Measurements from ENCODE around the gene COL20A1.
"Not testable (repeated sequence)": the region's sequence is repeated elsewhere in the genome, so short reads cannot be mapped to it uniquely, and the experiment has no call there.

The COL20A1 gene

DNA sequence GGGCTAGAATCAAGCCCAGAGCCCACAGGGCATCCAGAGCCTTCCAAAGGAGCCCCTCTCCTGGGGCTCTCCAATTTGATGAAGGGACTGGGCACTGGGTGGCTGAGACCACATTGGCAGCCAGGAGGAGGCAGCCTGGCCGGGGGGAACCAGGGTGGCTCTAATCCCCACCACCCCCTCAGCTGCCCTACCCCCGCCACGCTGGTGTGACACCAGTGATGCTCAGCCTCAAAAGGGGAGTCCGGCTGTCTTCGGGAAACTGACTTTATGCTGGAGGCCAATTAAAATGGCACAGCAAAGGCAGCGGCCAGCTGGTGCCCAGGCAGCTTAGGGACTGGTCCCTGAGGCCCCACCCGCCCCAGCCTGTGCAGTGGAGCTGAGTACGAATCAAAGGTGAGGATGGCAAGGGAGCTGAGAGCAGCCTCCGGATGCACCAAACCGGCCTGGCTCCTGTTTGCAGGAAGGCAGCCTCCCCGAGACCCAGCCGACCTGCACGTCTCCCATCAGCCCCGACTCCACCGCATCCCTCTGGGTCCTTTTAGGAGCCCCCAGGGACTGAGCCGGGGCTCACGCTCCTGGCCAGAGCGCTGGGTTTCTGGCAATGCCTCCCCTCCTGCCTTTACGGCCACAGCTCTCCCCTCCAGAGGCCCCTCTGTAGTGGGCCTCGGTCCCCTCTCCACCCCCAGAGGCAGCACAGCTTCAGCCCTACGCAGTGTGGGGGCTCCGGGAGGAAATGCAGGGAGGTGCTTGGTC, 39.7 kb downstream of the COL20A1 start:
- no peak for DNase-seq (ENCODE audit: low read depth in 2 of 2)

GRCh38 chr20:63333241-63333836, 40.4 kb downstream of the COL20A1 start:
- no peak for DNase-seq (ENCODE audit: low read depth in 2 of 2)

- DNase-seq (ENCODE audit: low read depth in 2 of 2), result no peak
Measured at GRCh38 chr20:63334356-63334755, 41.4 kb downstream of the COL20A1 start.

- DNase-seq (ENCODE audit: low read depth in 2 of 2), result not testable (repeated sequence)
Measured at GRCh38 chr20:63335060-63335459, 42.1 kb downstream of the COL20A1 start.

- DNase-seq (ENCODE audit: low read depth in 2 of 2), result no peak
Measured at GRCh38 chr20:63335711-63336110, 42.7 kb downstream of the COL20A1 start.

DNA sequence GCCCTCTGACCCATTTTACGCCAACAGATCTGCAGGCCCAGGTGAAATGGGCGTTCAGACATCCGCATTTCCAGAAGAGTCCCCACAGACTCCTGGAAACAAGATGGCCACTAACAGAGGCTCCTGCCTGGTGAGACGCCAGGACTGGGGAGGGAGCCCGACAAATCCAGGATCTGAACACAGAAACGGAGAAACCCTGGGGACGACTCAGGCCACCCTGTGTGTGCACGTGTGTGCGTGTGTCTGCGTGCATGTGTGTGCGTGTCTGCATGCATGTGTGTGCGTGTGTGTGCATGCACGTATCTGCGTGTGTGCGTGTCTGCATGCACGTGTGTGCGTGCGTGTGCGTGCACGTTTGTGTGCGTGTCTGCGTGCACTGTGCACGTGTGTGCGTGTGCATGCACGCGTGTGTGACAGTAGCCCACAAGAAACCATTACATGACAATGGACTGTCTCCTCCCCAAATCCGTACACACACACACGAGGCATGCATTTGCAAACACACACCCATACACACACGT, 43.3 kb downstream of the COL20A1 start:
- no peak for DNase-seq (ENCODE audit: low read depth in 2 of 2)

GRCh38 chr20:63337786-63338420, 44.9 kb downstream of the COL20A1 start:
- DNase-seq (ENCODE audit: low read depth in 2 of 2), result no peak

DNA sequence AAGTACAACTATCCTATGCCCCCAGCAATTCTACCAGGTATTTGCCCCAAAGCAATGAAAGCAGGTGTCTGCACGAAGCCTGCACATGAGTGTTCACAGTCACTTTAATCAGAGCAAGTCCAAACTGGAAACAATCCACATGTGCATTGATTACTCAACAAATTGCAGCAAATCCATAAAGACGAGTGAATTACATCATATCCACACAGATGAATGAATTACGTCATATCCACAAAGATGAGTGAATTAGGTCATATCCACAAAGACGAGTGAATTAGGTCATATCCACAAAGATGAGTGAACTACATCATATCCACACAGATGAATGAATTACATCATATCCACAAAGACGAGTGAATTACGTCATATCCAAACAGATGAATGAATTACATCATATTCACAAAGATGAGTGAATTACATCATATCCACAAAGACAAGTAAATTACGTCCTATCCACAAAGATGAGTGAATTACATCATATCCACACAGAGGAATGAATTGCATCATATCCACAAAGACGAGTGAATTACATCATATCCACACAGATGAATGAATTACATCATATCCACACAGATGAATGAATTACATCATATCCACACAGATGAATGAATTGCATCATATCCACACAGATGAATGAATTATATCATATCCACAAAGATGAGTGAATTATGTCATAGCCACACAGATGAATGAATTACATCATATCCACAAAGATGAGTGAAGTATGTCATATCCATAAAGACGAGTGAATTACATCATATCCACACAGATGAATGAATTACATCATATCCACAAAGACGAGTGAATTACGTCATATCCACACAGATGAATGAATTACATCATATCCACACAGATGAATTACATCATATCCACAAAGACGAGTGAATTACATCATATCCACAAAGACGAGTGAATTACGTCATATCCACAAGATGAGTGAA, 46.4 kb downstream of the COL20A1 start:
- not testable (repeated sequence) for DNase-seq (ENCODE audit: low read depth in 2 of 2)

DNA sequence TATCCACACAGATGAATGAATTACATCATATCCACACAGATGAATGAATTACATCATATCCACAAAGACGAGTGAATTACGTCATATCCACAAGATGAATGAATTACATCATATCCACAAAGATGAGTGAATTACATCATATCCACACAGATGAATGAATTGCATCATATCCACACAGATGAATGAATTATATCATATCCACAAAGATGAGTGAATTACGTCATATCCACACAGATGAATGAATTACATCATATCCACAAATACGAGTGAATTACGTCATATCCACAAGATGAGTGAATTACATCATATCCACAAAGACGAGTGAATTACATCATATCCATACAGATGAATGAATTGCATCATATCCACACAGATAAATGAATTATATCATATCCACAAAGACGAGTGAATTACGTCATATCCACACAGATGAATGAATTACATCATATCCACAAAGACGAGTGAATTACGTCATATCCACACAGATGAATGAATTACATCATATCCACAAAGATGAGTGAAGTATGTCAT, 47.2 kb downstream of the COL20A1 start:
- DNase-seq (ENCODE audit: low read depth in 2 of 2), result not testable (repeated sequence)

GRCh38 chr20:63342561-63343459, 49.8 kb downstream of the COL20A1 start:
- DNase-seq (ENCODE audit: low read depth in 2 of 2), result no peak

GRCh38 chr20:63343460-63344445, 50.8 kb downstream of the COL20A1 start:
- DNase-seq (ENCODE audit: low read depth in 2 of 2), result no peak

- DNase-seq (ENCODE audit: low read depth in 2 of 2), result no peak
Measured at GRCh38 chr20:63344616-63345327, 51.8 kb downstream of the COL20A1 start.

DNA sequence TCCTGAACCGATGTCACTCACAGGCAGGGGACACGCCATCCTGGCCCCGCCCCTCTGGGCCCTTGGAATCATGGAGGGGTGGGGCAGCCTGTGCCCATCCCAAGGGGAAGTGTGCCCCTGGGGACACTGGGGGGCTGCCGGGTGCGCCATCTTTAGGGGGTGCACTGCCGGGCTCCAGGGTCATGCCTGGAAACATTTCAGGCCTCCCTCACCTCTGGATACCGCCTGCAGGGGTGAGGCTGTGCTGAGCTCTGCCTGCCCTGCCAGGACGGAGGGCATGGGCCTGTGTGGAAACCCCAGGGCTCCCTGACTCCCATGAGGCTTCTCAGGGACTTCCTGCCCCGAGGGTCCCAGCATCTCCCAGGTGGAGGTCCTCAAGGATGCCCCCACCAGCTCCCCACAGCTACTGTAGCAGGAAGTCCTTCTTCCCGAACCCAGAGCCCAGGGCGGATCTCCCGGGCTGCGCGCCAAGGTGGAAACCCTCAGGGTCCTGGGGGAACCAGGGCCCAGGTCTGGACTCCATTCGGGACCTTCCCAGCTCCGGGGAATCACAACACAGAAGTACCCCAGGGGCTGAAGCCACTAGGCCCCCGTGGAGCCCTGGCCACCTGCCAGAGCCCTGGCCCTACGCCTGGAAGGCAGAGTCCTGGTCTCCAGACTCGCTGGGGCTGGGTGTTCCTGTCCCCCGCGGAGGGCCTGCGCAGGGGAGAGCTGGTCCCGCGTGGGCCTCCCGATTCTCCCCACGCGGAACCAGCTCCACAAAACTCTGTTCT, 52.5 kb downstream of the COL20A1 start:
- DNase-seq (ENCODE audit: low read depth in 2 of 2), result no peak

GRCh38 chr20:63346131-63347080, 53.4 kb downstream of the COL20A1 start:
- no peak for DNase-seq (ENCODE audit: low read depth in 2 of 2)

GRCh38 chr20:63347081-63347741, 54.2 kb downstream of the COL20A1 start:
- no peak for DNase-seq (ENCODE audit: low read depth in 2 of 2)
